Endothelial cell of umbilical vein (primary cell): ENCODE data around the gene CASK.

ENCODE experiments used
- EZH2 ChIP-seq: IDR thresholded peaks from 2 replicates; pipeline ENCODE4 v1.6.1; 2012; ENCODE audit warnings: borderline replicate concordance, low read depth, mild to moderate bottlenecking, moderate library complexity, low read length, inconsistent platforms; ENCODE audit not compliant: severe bottlenecking
- FOS ChIP-seq: IDR thresholded peaks from 2 replicates; pipeline ENCODE4 v1.6.1; 2011; ENCODE audit warnings: mild to moderate bottlenecking, low read length, moderate library complexity, borderline replicate concordance; ENCODE audit not compliant: insufficient read depth
- GATA2 ChIP-seq: IDR thresholded peaks from 2 replicates; pipeline ENCODE4 v1.7.0; 2011; ENCODE audit warnings: low read depth, mild to moderate bottlenecking, moderate library complexity, mixed read lengths, low read length; ENCODE audit not compliant: insufficient read length, insufficient read depth
- JUN ChIP-seq: IDR thresholded peaks from 2 replicates; pipeline ENCODE4 v1.6.1; 2011; ENCODE audit warnings: borderline replicate concordance, low read depth; ENCODE audit not compliant: insufficient read length, insufficient read depth
- MYC ChIP-seq: IDR thresholded peaks from one replicate; pipeline ENCODE4 v1.6.1; 2011; ENCODE audit warnings: mild to moderate bottlenecking, low read depth, low read length
- POLR2A ChIP-seq: IDR thresholded peaks from 2 replicates; pipeline ENCODE4 v1.6.1; 2012; ENCODE audit warnings: low read depth, mild to moderate bottlenecking, control low read depth, low read length
- POLR2AphosphoS5 ChIP-seq: IDR thresholded peaks from 2 replicates; pipeline ENCODE4 v1.6.1; 2012; ENCODE audit warnings: low read depth, mild to moderate bottlenecking, control low read depth, low read length, moderate library complexity; ENCODE audit not compliant: insufficient read depth
- TF ChIP-seq, protein P1 (sequence below), 2 donors: IDR thresholded peaks; 1 replicate in 1 of 2; 2 replicates in 1 of 2; pipeline ENCODE4 v1.5.1; 2011; ENCODE audit warnings: low read length in 2 of 2, mild to moderate bottlenecking in 2 of 2, moderate library complexity in 2 of 2, control low read depth in 1 of 2, inconsistent platforms in 1 of 2, low read depth in 1 of 2; ENCODE audit not compliant: insufficient read depth in 1 of 2; ENCODE audit errors: extremely low read depth in 1 of 2
- TF ChIP-seq, protein P2 (sequence below): IDR thresholded peaks from 2 replicates; pipeline ENCODE4 v1.6.1; 2011; ENCODE audit not compliant: insufficient read depth, insufficient read length

DNA sequence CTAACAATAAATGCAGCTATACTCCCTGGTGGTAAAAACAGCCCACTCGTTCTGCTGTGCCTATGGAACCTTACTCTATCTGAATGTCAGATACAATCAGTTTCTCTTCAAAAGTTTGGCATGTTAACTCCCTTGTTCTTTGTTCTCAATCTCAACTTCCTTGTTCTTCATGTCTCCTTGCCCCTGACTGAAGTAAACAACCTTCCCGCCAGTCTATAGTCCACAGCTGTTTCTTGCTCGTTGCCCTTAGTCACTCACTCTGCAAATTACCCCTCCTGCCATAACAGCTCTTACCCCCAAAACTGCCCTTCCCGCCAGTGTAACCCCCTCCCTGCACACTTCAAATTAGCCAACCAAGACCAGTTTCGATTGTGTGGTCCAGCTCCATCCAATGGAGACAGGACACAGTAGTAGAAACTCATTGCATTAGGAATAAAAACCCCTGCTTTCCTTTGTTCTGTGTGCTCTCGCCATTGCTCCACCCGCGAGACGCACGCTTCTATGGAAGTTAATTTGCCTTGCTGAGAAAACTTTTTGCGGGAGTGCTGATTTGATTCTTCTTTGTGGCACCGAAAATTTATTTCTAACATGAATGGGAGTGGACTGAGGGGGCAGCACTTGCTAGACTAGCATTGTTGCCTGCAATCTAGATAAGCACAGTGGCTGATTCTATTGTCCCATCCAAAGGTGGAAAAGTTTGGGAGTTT lies 206.4 kb downstream of the CASK start:
- TF ChIP-seq POLR2A: no peak
- TF ChIP-seq, protein P1, sequence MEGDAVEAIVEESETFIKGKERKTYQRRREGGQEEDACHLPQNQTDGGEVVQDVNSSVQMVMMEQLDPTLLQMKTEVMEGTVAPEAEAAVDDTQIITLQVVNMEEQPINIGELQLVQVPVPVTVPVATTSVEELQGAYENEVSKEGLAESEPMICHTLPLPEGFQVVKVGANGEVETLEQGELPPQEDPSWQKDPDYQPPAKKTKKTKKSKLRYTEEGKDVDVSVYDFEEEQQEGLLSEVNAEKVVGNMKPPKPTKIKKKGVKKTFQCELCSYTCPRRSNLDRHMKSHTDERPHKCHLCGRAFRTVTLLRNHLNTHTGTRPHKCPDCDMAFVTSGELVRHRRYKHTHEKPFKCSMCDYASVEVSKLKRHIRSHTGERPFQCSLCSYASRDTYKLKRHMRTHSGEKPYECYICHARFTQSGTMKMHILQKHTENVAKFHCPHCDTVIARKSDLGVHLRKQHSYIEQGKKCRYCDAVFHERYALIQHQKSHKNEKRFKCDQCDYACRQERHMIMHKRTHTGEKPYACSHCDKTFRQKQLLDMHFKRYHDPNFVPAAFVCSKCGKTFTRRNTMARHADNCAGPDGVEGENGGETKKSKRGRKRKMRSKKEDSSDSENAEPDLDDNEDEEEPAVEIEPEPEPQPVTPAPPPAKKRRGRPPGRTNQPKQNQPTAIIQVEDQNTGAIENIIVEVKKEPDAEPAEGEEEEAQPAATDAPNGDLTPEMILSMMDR (IDR thresholded peaks at IDR 0.05; ENCODE audit: extremely low read depth in 1 of 2, insufficient read depth in 1 of 2, low read depth in 1 of 2, low read length in 2 of 2): no peak
- TF ChIP-seq, protein P2, sequence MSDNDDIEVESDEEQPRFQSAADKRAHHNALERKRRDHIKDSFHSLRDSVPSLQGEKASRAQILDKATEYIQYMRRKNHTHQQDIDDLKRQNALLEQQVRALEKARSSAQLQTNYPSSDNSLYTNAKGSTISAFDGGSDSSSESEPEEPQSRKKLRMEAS: no peak
- no peak for TF ChIP-seq EZH2
- no peak for TF ChIP-seq POLR2AphosphoS5
- TF ChIP-seq JUN: no peak
- no peak for TF ChIP-seq MYC
- TF ChIP-seq FOS: no peak
- no peak for TF ChIP-seq GATA2
